Measurements from ENCODE around the gene SNTG2. TPM values are rescaled to one million over a fixed set of nuclear protein-coding genes. Genes with fewer than 3 reads are reported as not detected.
A peak's percentile ranks its signal among the peaks of the same experiment; 100 is the strongest.

The SNTG2 gene
- total RNA-seq, 2 donors from 2014 or later, result 4.1 to 11.9 TPM

GRCh38 chr2:1181893-1182292 is 231.2 kb downstream of the SNTG2 start:
- H3K27me3 ChIP-seq (ENCODE audit: control insufficient read depth, insufficient read depth, low read length, poor library complexity, severe bottlenecking), result no peaks in the 10 kb centered on the region
- no peak overlapping the region for H3K4me3 ChIP-seq (ENCODE audit: low read length)
- Mint-ChIP-seq H3K36me3 (ENCODE audit: low read depth) (peaks cover 12% of the 10 kb centered on the region), H3K4me1 (no peaks in the 10 kb centered on the region), H3K9me3 (peaks cover 43% of the 10 kb centered on the region), H3K4me3 (no peak overlapping the region), H3K27me3 (ENCODE audit: insufficient read depth) (no peaks in the 10 kb centered on the region), H3K27ac (no peak overlapping the region)
- WGBS, 2 experiments (ENCODE audit: insufficient coverage in 1 of 2, insufficient read length in 1 of 2), result 92% methylated on average over 3 of the region's 3 CpGs
- H3K4me1 ChIP-seq (ENCODE audit: control insufficient read depth, insufficient read depth, low read length), result no peaks in the 10 kb centered on the region
- H3K36me3 ChIP-seq (ENCODE audit: control insufficient read depth, insufficient read depth, low read length), result no peaks in the 10 kb centered on the region
- TF ChIP-seq, protein P1, sequence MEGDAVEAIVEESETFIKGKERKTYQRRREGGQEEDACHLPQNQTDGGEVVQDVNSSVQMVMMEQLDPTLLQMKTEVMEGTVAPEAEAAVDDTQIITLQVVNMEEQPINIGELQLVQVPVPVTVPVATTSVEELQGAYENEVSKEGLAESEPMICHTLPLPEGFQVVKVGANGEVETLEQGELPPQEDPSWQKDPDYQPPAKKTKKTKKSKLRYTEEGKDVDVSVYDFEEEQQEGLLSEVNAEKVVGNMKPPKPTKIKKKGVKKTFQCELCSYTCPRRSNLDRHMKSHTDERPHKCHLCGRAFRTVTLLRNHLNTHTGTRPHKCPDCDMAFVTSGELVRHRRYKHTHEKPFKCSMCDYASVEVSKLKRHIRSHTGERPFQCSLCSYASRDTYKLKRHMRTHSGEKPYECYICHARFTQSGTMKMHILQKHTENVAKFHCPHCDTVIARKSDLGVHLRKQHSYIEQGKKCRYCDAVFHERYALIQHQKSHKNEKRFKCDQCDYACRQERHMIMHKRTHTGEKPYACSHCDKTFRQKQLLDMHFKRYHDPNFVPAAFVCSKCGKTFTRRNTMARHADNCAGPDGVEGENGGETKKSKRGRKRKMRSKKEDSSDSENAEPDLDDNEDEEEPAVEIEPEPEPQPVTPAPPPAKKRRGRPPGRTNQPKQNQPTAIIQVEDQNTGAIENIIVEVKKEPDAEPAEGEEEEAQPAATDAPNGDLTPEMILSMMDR (conservative IDR thresholded peaks at IDR 0.05), result no peak
- DNase-seq, result no peak
- H3K9me3 ChIP-seq (ENCODE audit: control insufficient read depth, low read length), result no peaks in the 10 kb centered on the region
- H3K27ac ChIP-seq (ENCODE audit: low read depth, low read length), result no peak overlapping the region
- no peak overlapping the region for H3K9ac ChIP-seq (ENCODE audit: extremely low read depth, low read length, poor library complexity, severe bottlenecking)

DNA sequence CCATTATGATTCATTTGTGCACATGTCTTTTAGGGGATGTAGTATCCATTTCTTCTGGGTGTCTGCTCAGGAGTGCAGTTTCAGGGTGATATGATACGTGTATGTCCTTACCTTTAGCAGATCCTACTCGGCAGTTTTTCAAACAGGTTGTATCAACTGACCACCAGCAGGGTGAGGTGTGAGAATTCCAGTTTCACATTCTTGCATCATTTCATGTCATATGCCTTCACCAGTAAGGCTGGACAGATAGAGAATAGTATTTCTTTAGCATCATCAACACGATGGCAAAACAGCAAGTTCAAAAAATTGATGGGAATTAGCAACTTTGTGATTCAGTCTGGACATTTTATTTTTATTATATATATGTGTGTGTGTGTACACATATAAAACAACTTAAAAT is 232.7 kb downstream of the SNTG2 start:
- Histone ChIP-seq H3K9ac (ENCODE audit: extremely low read depth, low read length, poor library complexity, severe bottlenecking) (no peak overlapping the region), H3K4me3 (ENCODE audit: low read length) (no peak overlapping the region), H3K9me3 (ENCODE audit: control insufficient read depth, low read length) (no peaks in the 10 kb centered on the region), H3K4me1 (ENCODE audit: control insufficient read depth, insufficient read depth, low read length) (no peaks in the 10 kb centered on the region), H3K36me3 (ENCODE audit: control insufficient read depth, insufficient read depth, low read length) (no peaks in the 10 kb centered on the region), H3K27me3 (ENCODE audit: control insufficient read depth, insufficient read depth, low read length, poor library complexity, severe bottlenecking) (no peaks in the 10 kb centered on the region), H3K27ac (ENCODE audit: low read depth, low read length) (no peak overlapping the region)
- DNase-seq, result no peak
- H3K36me3 Mint-ChIP-seq (ENCODE audit: low read depth), result peaks cover 12% of the 10 kb centered on the region
- H3K27ac Mint-ChIP-seq, result no peak overlapping the region
- H3K9me3 Mint-ChIP-seq, result peaks cover 42% of the 10 kb centered on the region
- 94 to 96% methylated on average over 3 of the region's 3 CpGs for WGBS, 2 experiments (ENCODE audit: insufficient coverage in 1 of 2, insufficient read length in 1 of 2)
- no peak overlapping the region for H3K4me3 Mint-ChIP-seq
- no peaks in the 10 kb centered on the region for H3K4me1 Mint-ChIP-seq
- H3K27me3 Mint-ChIP-seq (ENCODE audit: insufficient read depth), result no peaks in the 10 kb centered on the region
- TF ChIP-seq, protein P1 (conservative IDR thresholded peaks at IDR 0.05), result peak; percentile 17

DNA sequence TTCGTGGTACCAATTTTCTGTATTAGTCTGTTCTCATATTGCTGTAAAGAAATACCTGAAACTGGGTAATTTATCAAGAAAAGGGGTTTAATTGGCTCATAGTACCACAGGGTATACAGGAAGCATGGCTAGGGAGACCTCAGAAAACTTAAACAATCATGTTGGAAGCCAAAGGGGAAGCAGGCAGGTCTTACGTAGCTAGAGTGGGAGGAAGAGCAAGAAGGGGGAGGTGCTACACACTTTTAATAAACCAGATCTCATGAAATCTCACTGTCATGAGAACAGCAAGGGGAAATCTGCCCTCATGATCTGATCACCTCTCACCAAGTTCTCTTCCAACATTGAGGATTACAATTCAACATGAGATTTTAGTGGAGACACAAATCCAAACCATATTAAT is 235.8 kb downstream of the SNTG2 start:
- Mint-ChIP-seq H3K4me3 (no peak overlapping the region), H3K27ac (no peak overlapping the region), H3K36me3 (ENCODE audit: low read depth) (peaks cover 12% of the 10 kb centered on the region), H3K9me3 (peaks cover 36% of the 10 kb centered on the region), H3K27me3 (ENCODE audit: insufficient read depth) (no peaks in the 10 kb centered on the region), H3K4me1 (no peaks in the 10 kb centered on the region)
- Histone ChIP-seq H3K4me1 (ENCODE audit: control insufficient read depth, insufficient read depth, low read length) (no peaks in the 10 kb centered on the region), H3K9me3 (ENCODE audit: control insufficient read depth, low read length) (no peaks in the 10 kb centered on the region), H3K27ac (ENCODE audit: low read depth, low read length) (no peak overlapping the region), H3K27me3 (ENCODE audit: control insufficient read depth, insufficient read depth, low read length, poor library complexity, severe bottlenecking) (no peaks in the 10 kb centered on the region), H3K36me3 (ENCODE audit: control insufficient read depth, insufficient read depth, low read length) (no peaks in the 10 kb centered on the region), H3K4me3 (ENCODE audit: low read length) (no peak overlapping the region), H3K9ac (ENCODE audit: extremely low read depth, low read length, poor library complexity, severe bottlenecking) (no peak overlapping the region)
- TF ChIP-seq, protein P1 (conservative IDR thresholded peaks at IDR 0.05), result no peak
- no peak for DNase-seq
- 79 to 100% methylated on average over 1 to 2 of the region's 2 CpGs for WGBS, 2 experiments (ENCODE audit: insufficient coverage in 1 of 2, insufficient read length in 1 of 2)

Data from endodermal cell (in vitro differentiated cells).